Thymus (tissue), 11 donors: ENCODE results near the gene UCMA. TPM values are rescaled to one million over a fixed set of nuclear protein-coding genes. Genes with fewer than 3 reads are reported as not detected.
A peak's percentile ranks its signal among the peaks of the same experiment; 100 is the strongest.

Experiments
- DNase-seq, 9 donors: peaks; one replicate each; pipeline ENCODE4 v3.0.0-alpha.2; 2013; ENCODE audit warnings: low spot score in 9 of 9, low read depth in 6 of 9, missing footprints in 1 of 9
- H3K27ac ChIP-seq, 2 donors: one replicate each; pipeline ENCODE4 v1.5.1; 2013; ENCODE audit warnings: control low read depth in 1 of 2, low read depth in 1 of 2, low read length in 1 of 2, mild to moderate bottlenecking in 1 of 2, moderate library complexity in 1 of 2
- H3K27me3 ChIP-seq, 2 donors: one replicate each; pipeline ENCODE4 v1.5.1; 2013; ENCODE audit warnings: low read length in 1 of 2; ENCODE audit not compliant: control insufficient read depth in 2 of 2, insufficient read depth in 1 of 2
- H3K36me3 ChIP-seq, 2 donors: one replicate each; pipeline ENCODE4 v1.5.1; 2013; ENCODE audit warnings: low read length in 1 of 2, mild to moderate bottlenecking in 1 of 2, moderate library complexity in 1 of 2; ENCODE audit not compliant: control insufficient read depth in 2 of 2, insufficient read depth in 2 of 2
- H3K4me1 ChIP-seq, 2 donors: one replicate each; pipeline ENCODE4 v1.5.1; 2013; ENCODE audit warnings: low read length in 2 of 2; ENCODE audit not compliant: control insufficient read depth in 2 of 2, insufficient read depth in 2 of 2
- H3K4me3 ChIP-seq, 2 donors: one replicate each; pipeline ENCODE4 v1.5.1; 2013; ENCODE audit warnings: low read length in 2 of 2, control low read depth in 1 of 2, mild to moderate bottlenecking in 1 of 2
- H3K9me3 ChIP-seq, 2 donors: one replicate each; pipeline ENCODE4 v1.5.1; 2013; ENCODE audit warnings: low read length in 1 of 2, mild to moderate bottlenecking in 1 of 2; ENCODE audit not compliant: control insufficient read depth in 2 of 2, insufficient read depth in 1 of 2
- WGBS: extraction: QIAGEN DNeasy Blood & Tissue Kit; methylation state at CpG from one replicate; pipeline ENCODE4 v1.1.7; 2013; 5-methylcytosine and 5-hydroxymethylcytosine counted together
- polyA plus RNA-seq: library from polyadenylated mRNA; stranded (reverse); fragments of 200-250 nt; gene quantifications from one replicate; pipeline ENCODE4 v1.2.3, GENCODE V29; 2013
- total RNA-seq: library from RNA; stranded (reverse); fragments of 120-200 nt; gene quantifications from one replicate; pipeline ENCODE4 v1.2.4, GENCODE V29; 2013
- donor health status: healthy.

Gene UCMA
- total and polyA plus RNA-seq, 2 donors = 0.23 to 0.52 TPM

DNA sequence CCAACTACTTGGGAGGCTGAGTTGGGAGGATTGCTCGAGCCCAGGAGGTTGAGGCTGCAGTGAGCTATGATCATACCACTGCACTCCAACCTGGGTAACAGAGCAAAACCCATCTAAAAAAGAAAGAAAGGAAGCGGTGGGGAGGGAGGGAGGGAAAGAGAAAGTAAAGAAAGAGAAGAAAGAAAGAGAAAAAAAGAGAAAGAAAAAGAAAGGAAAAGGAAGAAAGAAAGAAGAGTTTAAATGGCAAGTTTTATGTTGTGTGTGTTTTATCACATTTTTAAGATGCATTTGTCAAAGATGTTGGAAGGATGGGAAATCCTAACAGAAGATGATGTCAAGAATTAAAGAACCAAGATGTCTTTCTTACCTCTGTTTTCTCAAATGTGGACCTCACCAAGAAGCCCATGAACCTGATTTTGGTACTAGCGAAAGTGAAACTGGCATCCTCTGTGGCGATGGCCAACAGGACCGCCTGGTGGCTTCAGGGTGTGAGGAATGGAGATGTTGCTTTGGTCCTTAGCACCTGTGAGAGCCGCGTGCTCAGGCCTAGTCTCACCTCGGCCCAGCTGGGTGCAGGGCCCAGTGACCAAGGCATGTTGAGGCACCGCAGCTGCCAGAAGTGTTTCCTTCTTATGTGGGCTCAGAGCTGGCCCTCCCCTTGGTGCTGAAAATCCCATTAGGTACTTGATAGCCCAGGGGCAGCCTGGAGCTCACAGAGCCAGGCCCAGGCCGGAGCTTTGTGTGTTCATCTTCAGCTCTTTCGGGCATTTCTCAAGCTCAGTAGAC lies 9.8 kb downstream of the UCMA start:
- no peaks in the 10 kb centered on the region for H3K9me3 ChIP-seq
- no peak for DNase-seq
- no peaks in the 10 kb centered on the region for H3K36me3 ChIP-seq
- no peak overlapping the region for H3K4me3 ChIP-seq
- H3K4me1 ChIP-seq = no peaks in the 10 kb centered on the region
- WGBS = 86% methylated on average over 11 of the region's 11 CpGs
- no peak overlapping the region for H3K27ac ChIP-seq
- no peaks in the 10 kb centered on the region for H3K27me3 ChIP-seq

DNA sequence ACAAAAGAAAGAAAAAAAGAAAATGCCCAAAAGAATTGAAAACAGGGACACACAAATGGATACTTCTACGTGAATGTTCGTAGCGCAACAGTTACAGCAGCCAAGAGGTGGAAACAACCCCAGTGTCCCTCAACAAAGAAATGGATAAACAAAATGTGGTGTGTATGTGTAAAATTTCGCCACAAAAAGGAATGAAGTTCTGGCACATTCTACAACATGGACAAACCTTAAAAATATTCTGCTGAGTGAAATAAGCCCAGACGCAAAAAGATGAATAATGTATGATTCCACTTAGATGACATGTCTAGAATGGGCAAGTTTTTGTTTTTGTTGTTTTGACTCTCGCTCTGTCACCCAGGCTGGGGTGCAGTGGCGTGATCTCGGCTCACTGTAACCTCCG lies 10.9 kb downstream of the UCMA start:
- no peak for DNase-seq
- Histone ChIP-seq H3K4me3 (no peak overlapping the region), H3K27me3 (no peaks in the 10 kb centered on the region), H3K36me3 (no peaks in the 10 kb centered on the region), H3K9me3 (no peaks in the 10 kb centered on the region), H3K4me1 (no peaks in the 10 kb centered on the region), H3K27ac (no peak overlapping the region)
- WGBS = 92% methylated on average over 9 of the region's 9 CpGs

DNA sequence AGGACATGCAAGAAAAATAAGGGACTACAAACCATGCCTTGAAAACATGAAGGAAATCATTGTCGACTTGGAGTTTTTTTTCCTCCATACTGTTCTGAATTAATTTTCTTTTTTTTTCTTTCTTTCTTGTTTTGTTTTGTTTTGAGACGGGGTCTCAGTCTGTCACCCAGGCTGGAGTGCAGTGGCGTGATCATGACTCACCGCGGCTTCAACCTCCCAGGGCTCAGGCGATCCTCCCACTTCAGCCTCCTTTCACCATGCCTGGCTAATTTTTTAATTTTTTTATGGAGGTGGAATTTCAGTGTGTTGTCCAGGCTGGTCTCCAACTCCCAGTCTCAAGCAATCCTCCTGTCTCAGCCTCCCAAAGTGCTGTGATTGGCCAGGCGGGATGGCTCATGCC lies 11.6 kb downstream of the UCMA start:
- no peaks in the 10 kb centered on the region for H3K4me1 ChIP-seq
- no peaks in the 10 kb centered on the region for H3K9me3 ChIP-seq
- H3K4me3 ChIP-seq = no peak overlapping the region
- 96% methylated on average over 7 of the region's 7 CpGs for WGBS
- H3K27me3 ChIP-seq = no peaks in the 10 kb centered on the region
- H3K27ac ChIP-seq = no peak overlapping the region
- no peak for DNase-seq
- H3K36me3 ChIP-seq = no peaks in the 10 kb centered on the region

DNA sequence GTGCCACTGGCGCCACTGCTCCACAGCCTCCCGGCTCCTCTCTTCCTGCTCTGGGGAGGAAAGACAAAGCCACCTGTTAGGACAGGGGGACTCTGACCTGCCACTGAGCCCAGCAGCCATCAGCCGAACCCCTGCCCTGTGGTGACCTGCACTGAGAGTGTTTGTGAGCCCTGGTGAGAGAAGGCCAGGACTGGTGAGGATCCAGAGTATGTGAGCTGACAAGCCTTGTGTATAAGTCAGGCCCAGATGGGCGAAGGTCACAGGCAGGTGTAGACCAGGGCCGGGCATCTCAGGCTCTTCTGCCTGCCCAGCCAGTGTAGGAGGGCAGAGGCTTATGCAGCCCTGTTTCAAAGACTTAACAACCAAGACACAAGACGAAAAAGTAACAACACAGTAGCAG lies 12.0 kb downstream of the UCMA start:
- whole genome bisulfite sequencing = 96% methylated on average over 6 of the region's 6 CpGs
- Histone ChIP-seq H3K9me3 (no peaks in the 10 kb centered on the region), H3K4me1 (no peaks in the 10 kb centered on the region), H3K36me3 (no peaks in the 10 kb centered on the region), H3K4me3 (no peak overlapping the region), H3K27ac (no peak overlapping the region), H3K27me3 (no peaks in the 10 kb centered on the region)
- no peak for DNase-seq

- DNase-seq = no peak
- Histone ChIP-seq H3K27me3 (no peaks in the 10 kb centered on the region), H3K9me3 (no peaks in the 10 kb centered on the region), H3K36me3 (no peaks in the 10 kb centered on the region), H3K27ac (no peak overlapping the region), H3K4me3 (no peak overlapping the region), H3K4me1 (no peaks in the 10 kb centered on the region)
- 95% methylated on average over 8 of the region's 8 CpGs for WGBS
Measured at GRCh38 chr10:13221572-13221971, 12.6 kb downstream of the UCMA start.

GRCh38 chr10:13219685-13220670 lies 14.2 kb downstream of the UCMA start:
- Histone ChIP-seq H3K27me3 (no peaks in the 10 kb centered on the region), H3K4me1 (no peaks in the 10 kb centered on the region), H3K36me3 (no peaks in the 10 kb centered on the region), H3K4me3 (no peak overlapping the region), H3K27ac (no peak overlapping the region), H3K9me3 (no peaks in the 10 kb centered on the region)
- 74% methylated on average over 12 of the region's 12 CpGs for WGBS
- DNase-seq = peak in 1 of 9 donors; percentile 9

- no peaks in the 10 kb centered on the region for H3K27me3 ChIP-seq
- H3K36me3 ChIP-seq = no peaks in the 10 kb centered on the region
- H3K27ac ChIP-seq = no peak overlapping the region
- no peaks in the 10 kb centered on the region for H3K9me3 ChIP-seq
- H3K4me3 ChIP-seq = no peak overlapping the region
- H3K4me1 ChIP-seq = no peaks in the 10 kb centered on the region
- no peak for DNase-seq
- WGBS = 98% methylated on average over 4 of the region's 4 CpGs
Measured at GRCh38 chr10:13218878-13219277, 15.3 kb downstream of the UCMA start.

- Histone ChIP-seq H3K27ac (no peak overlapping the region), H3K27me3 (no peaks in the 10 kb centered on the region), H3K9me3 (no peaks in the 10 kb centered on the region), H3K4me3 (no peak overlapping the region), H3K4me1 (no peaks in the 10 kb centered on the region), H3K36me3 (peaks cover 0 to 9% of the 10 kb centered on the region in 2 donors)
- 96% methylated on average over 7 of the region's 7 CpGs for WGBS
- DNase-seq = no peak
Measured at GRCh38 chr10:13213163-13213562, 21.0 kb downstream of the UCMA start.
